GM12864 (cell line): ENCODE measurements around the gene SLC24A4.

Source experiments
- DNase-seq: peaks from one replicate; pipeline ENCODE4 v3.0.0-alpha.2; 2011; ENCODE audit warnings: low read depth
- H3K4me3 ChIP-seq: 2 replicates; pipeline ENCODE4 v1.5.1; 2011; ENCODE audit warnings: mild to moderate bottlenecking, low read depth, low read length, control low read depth
- TF ChIP-seq, protein P1 (sequence below): IDR thresholded peaks from 2 replicates; pipeline ENCODE4 v1.5.1; 2011; ENCODE audit warnings: low read depth, mild to moderate bottlenecking, moderate library complexity, low read length, control low read depth, inconsistent platforms; ENCODE audit errors: missing control alignments

SLC24A4 gene

DNA sequence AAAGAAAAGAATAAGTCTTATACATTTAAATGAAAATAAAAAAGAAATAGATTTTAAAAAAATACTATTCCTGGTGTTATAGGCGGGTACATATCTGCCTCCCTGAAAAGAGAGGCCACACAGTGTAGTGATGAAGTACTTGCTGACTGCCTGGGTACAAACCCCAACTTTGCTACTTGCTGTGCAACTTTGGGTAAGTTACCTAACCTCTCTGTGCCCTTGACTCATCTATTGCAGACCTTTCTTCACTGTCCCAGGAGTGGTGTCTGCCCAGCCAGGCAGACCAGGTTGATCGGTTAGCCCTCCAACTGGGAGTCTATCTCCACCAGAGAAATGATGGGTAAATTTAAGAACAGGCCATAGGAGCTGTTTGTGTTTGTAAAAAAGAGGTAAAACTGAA lies 82.0 kb downstream of the SLC24A4 start:
- DNase-seq: no peak
- TF ChIP-seq, protein P1, sequence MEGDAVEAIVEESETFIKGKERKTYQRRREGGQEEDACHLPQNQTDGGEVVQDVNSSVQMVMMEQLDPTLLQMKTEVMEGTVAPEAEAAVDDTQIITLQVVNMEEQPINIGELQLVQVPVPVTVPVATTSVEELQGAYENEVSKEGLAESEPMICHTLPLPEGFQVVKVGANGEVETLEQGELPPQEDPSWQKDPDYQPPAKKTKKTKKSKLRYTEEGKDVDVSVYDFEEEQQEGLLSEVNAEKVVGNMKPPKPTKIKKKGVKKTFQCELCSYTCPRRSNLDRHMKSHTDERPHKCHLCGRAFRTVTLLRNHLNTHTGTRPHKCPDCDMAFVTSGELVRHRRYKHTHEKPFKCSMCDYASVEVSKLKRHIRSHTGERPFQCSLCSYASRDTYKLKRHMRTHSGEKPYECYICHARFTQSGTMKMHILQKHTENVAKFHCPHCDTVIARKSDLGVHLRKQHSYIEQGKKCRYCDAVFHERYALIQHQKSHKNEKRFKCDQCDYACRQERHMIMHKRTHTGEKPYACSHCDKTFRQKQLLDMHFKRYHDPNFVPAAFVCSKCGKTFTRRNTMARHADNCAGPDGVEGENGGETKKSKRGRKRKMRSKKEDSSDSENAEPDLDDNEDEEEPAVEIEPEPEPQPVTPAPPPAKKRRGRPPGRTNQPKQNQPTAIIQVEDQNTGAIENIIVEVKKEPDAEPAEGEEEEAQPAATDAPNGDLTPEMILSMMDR: no peak
- no peak overlapping the region for H3K4me3 ChIP-seq

DNA sequence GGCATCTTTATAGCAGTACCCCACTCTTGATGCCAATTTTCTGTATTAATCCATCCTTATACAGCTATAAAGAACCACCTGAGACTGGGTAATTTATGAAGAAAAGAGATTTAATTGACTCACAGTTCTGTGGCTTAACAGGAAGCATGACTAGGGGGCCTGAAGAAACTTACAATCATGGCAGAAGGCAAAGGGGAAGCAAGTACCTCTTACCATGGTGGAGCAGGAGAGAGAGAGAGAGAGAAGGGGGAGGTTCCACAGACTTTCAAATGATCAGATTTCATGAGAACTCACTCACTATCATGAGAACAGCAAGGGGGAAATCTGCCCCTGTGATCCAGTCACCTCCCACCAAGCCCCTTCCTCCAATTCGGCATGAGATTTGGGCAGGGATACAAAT lies 84.4 kb downstream of the SLC24A4 start:
- DNase-seq: no peak
- no peak overlapping the region for H3K4me3 ChIP-seq
- TF ChIP-seq, protein P1: no peak

DNA sequence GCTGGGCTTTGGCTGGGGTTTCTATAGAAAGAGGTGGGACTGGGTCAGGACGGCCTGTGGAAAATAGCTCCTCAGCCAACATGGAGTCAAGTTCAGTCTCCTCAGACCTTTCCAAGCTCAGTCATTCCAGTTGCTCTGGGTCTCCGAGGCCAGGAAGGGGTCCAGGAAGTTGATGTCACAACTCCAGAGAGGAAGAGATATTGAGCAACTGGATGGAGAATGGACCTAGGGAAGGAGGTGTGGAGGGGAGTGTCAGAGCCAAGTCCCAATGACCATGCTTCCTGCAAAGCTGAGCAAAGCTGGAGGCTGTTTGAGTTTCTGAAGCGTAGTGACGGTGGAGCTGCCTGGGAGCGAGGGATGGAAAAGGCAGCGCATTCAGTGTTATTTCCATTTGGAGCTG lies 86.1 kb downstream of the SLC24A4 start:
- TF ChIP-seq, protein P1: no peak
- H3K4me3 ChIP-seq: no peak overlapping the region
- DNase-seq: no peak

DNA sequence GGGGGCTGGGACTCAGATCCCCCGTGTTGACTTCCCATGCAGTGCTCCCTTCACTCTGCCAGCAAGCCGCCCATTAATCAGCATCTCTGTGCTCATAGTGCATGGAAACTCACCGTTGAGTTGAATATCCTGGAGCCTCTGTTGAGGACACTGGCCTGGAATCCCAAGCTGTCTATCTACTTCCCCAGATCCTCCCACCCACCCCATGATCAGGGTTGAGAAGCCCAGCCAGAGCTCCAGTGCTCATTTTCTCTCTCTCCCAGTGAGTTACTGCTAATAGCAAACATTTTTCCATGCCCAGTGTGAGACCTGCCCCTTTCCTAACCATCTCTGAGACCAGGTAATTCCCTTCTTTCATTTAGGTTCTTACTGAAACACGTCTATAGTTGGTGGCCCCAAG lies 88.2 kb downstream of the SLC24A4 start:
- no peak for DNase-seq
- H3K4me3 ChIP-seq: no peak overlapping the region
- TF ChIP-seq, protein P1: no peak

DNA sequence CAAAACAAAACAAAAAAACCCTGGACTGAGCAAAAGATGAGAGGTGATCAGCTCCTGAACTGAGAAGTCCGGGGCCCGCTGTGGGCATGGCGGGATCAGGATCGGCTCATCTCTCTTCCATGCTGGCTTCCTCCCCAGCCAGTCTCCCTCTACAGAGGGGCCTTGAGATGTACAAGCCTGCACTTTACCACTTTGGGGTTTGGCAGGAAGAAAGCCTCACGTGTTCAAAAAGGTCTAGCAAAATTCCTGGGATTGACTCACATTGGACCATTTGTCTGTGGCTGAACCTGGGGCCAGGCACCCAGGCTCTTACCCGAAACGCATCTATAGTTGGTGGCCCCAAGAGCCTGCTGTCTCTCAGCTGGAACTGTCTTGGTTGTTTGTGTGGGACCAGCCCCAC lies 89.0 kb downstream of the SLC24A4 start:
- no peak overlapping the region for H3K4me3 ChIP-seq
- TF ChIP-seq, protein P1: no peak
- DNase-seq: no peak

DNA sequence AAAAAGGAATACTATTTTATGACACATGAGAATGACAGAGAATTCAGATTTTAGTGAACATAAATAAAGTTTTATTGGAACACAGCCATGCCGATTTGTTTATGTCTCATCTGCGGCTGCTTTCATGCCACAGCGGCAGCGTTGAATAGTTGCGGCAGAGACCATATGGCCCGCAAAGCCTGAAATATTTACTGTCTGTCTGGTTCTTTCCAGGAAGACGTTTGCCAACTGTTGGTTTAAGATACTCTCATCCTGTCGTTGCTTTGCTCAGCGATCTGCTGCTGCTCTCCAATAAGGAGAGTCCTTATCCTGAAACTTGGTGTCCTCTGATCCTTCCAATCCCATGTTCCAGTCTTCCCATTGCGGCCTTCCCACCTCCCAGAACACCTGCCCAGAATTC lies 89.9 kb downstream of the SLC24A4 start:
- DNase-seq: no peak
- no peak overlapping the region for H3K4me3 ChIP-seq
- TF ChIP-seq, protein P1: no peak

DNA sequence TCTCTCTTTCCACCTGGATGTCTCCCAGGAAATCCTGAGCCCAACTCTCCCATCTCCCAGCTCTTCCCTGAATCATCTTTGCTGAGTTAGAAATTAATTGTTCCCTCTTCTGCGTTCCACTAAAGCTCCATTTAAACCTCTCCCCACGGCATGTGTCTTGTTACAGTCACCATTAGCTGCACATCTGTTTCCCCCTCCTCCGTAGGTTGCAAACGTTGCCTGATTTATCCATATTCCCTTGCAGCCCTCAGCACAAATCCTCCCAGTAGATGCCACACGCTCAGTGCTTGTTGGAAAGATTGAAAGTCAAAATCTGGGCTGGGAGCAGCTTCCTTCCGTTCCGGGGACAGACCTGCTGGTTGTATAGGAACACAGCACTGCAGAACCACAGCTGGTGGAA lies 90.4 kb downstream of the SLC24A4 start:
- no peak overlapping the region for H3K4me3 ChIP-seq
- TF ChIP-seq, protein P1: no peak
- DNase-seq: no peak
